HEK293T (cell line): ENCODE measurements around the gene GUK1.

Source experiments
- CTCF ChIA-PET: fragments of 350-600 bp; formaldehyde crosslinking; extraction: SDS; loops from one replicate; lab custom pipeline; 2021; ENCODE audit warnings: antibody characterized with exemption, inconsistent platforms; lab: Yijun Ruan, JAX
- POLR2A ChIA-PET: fragments of 350-600 bp; formaldehyde crosslinking; extraction: SDS; loops from one replicate; lab custom pipeline; 2020; ENCODE audit warnings: antibody characterized with exemption, inconsistent platforms; lab: Yijun Ruan, JAX
- DNase-seq: peaks from one replicate; pipeline ENCODE4 v3.0.0; 2012; ENCODE audit warnings: mixed read lengths; ENCODE audit errors: extremely low spot score
- ARNT ChIP-seq: fragments of 450-650 bp; IDR thresholded peaks from 2 replicates; pipeline ENCODE4 v1.6.1; 2017; ENCODE audit warnings: mild to moderate bottlenecking
- BHLHE40 ChIP-seq: fragments of 450-650 bp; IDR thresholded peaks from 2 replicates; pipeline ENCODE4 v1.6.1; 2016; ENCODE audit warnings: mild to moderate bottlenecking, moderate library complexity, borderline replicate concordance
- CTBP1 ChIP-seq: fragments of 450-650 bp; IDR thresholded peaks from 2 replicates; pipeline ENCODE4 v1.6.1; 2016; ENCODE audit warnings: borderline replicate concordance
- ELF4 ChIP-seq: fragments of 450-650 bp; IDR thresholded peaks from 2 replicates; pipeline ENCODE4 v1.6.1; 2017; ENCODE audit warnings: antibody characterized with exemption
- FOXA1 ChIP-seq: fragments of 450-650 bp; IDR thresholded peaks from 2 replicates; pipeline ENCODE4 v1.6.1; 2016; ENCODE audit warnings: mild to moderate bottlenecking
- FOXK2 ChIP-seq: fragments of 450-650 bp; IDR thresholded peaks from 2 replicates; pipeline ENCODE4 v1.6.1; 2016; ENCODE audit warnings: mild to moderate bottlenecking
- FOXM1 ChIP-seq: fragments of 450-650 bp; IDR thresholded peaks from 2 replicates; pipeline ENCODE4 v1.6.1; 2017; ENCODE audit warnings: mild to moderate bottlenecking, borderline replicate concordance
- HDGF ChIP-seq: fragments of 450-650 bp; IDR thresholded peaks from 2 replicates; pipeline ENCODE4 v1.6.1; 2017; ENCODE audit warnings: antibody characterized with exemption, borderline replicate concordance
- L3MBTL2 ChIP-seq: fragments of 450-650 bp; conservative IDR thresholded peaks from 2 replicates; pipeline ENCODE4 v1.6.1; 2016; ENCODE audit warnings: mild to moderate bottlenecking
- LEF1 ChIP-seq: fragments of 450-650 bp; IDR thresholded peaks from 2 replicates; pipeline ENCODE4 v1.6.1; 2017; ENCODE audit warnings: mild to moderate bottlenecking, borderline replicate concordance
- NFRKB ChIP-seq: fragments of 450-650 bp; IDR thresholded peaks from 2 replicates; pipeline ENCODE4 v1.6.1; 2016; ENCODE audit warnings: mild to moderate bottlenecking, moderate library complexity
- SP1 ChIP-seq: fragments of 450-650 bp; IDR thresholded peaks from 2 replicates; pipeline ENCODE4 v1.6.1; 2017
- SUZ12 ChIP-seq: fragments of 450-650 bp; IDR thresholded peaks from 2 replicates; pipeline ENCODE4 v1.6.1; 2016; ENCODE audit warnings: mild to moderate bottlenecking
- TARDBP ChIP-seq: fragments of 450-650 bp; IDR thresholded peaks from 2 replicates; pipeline ENCODE4 v1.6.1; 2016
- ZNF384 ChIP-seq: fragments of 450-650 bp; IDR thresholded peaks from 2 replicates; pipeline ENCODE4 v1.6.1; 2016
- TF ChIP-seq, protein P1 (sequence below): fragments of 450-650 bp; IDR thresholded peaks from 2 replicates; pipeline ENCODE4 v1.6.1; 2016

The GUK1 gene

DNA sequence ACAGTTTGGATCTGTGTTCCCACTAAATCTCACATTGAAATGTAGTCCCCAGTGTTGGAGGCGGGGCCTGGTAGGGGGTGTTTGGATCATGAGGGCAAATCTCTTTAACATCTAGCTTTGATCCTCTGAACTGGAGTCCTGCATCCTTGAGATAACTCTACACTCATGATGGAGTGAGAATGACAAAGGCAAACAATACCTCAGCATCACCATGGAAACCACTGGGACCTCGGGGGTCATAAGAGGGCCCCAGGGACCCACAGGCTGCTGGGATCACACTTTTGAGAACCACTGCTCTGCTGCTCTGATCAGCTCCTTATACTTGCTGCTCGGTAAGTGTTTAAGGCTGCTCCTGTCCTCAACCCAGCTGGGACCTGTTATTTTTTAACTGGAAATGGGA lies 54.4 kb downstream of the GUK1 start:
- CTCF ChIA-PET = no interaction called here
- POLR2A ChIA-PET = no interaction called here
- no peak for TF ChIP-seq HDGF
- TF ChIP-seq ELF4 = no peak
- TF ChIP-seq NFRKB = no peak
- TF ChIP-seq FOXM1 = no peak
- TF ChIP-seq LEF1 = no peak
- TF ChIP-seq, protein P1, sequence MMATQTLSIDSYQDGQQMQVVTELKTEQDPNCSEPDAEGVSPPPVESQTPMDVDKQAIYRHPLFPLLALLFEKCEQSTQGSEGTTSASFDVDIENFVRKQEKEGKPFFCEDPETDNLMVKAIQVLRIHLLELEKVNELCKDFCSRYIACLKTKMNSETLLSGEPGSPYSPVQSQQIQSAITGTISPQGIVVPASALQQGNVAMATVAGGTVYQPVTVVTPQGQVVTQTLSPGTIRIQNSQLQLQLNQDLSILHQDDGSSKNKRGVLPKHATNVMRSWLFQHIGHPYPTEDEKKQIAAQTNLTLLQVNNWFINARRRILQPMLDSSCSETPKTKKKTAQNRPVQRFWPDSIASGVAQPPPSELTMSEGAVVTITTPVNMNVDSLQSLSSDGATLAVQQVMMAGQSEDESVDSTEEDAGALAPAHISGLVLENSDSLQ = no peak
- no peak for TF ChIP-seq ZNF384
- TF ChIP-seq SUZ12 = no peak
- TF ChIP-seq FOXK2 = no peak
- no peak for TF ChIP-seq CTBP1
- no peak for TF ChIP-seq SP1
- no peak for TF ChIP-seq TARDBP
- TF ChIP-seq L3MBTL2 = no peak
- TF ChIP-seq ARNT = no peak
- TF ChIP-seq BHLHE40 = no peak
- no peak for TF ChIP-seq FOXA1
- no peak for DNase-seq

DNA sequence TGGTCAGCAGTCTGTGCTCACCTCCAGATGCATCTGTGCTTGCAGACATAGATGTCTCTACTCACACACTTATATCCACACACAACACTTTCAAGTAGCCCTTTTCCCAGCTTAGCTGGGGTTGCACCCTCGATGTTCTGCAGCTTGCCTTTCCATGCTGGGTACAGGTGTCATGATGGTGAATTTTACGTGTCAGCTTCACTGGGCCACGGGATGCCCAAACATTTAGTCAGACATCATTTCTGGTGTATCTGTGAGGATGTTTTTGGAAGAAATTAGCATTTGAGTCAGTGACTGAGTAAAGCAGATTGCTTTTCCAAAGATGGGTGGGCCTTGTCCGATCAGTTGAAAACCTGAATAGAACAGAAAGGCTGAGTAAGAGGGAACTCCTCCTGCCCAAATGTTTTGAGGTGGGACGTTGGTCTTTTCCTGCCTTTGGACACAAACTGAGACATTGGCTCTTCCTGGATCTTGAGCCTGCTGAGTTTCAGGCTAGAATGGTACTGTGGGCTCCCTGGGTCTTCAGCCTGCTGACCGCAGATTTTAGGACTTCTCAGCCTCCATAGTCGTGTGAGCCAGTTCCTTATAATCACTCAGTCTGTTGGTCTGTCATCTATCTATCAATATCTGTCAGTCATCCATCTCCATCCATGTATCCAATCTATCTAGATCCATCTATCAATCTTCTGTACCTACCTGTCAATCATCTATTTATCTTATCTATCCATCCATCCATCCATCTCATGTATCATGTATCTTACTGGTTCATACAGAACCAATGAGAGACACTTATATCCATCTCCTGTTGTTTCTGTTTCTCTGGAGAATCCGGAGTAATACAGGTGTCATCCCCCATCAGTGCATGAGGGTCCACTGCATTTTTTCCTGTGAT lies 55.1 kb downstream of the GUK1 start:
- no peak for DNase-seq
- TF ChIP-seq, protein P1 = peak; percentile 95
- TF ChIP-seq ZNF384 = no peak
- ChIA-PET POLR2A (interaction anchor here (0.6 kb wide), 1 partner anchor 153 kb away, joined by 3 read pairs; no protein-coding TSS in a partner anchor), CTCF (no interaction called here)

- POLR2A ChIA-PET = no interaction called here
- no peak for DNase-seq
- CTCF ChIA-PET = no interaction called here
- no peak for TF ChIP-seq ARNT
- no peak for TF ChIP-seq FOXK2
- TF ChIP-seq FOXM1 = no peak
- no peak for TF ChIP-seq LEF1
- TF ChIP-seq FOXA1 = no peak
- TF ChIP-seq TARDBP = no peak
- TF ChIP-seq, protein P1 = no peak
- no peak for TF ChIP-seq ZNF384
- TF ChIP-seq SUZ12 = no peak
Measured at GRCh38 chr1:228197555-228198147, 57.6 kb downstream of the GUK1 start.
